Occipital lobe (tissue), 2 donors: Measurements from ENCODE around the gene ZNF200. TPM values are rescaled to one million over a fixed set of nuclear protein-coding genes. Genes with fewer than 3 reads are reported as not detected.
"Not testable (repeated sequence)": the region's sequence is repeated elsewhere in the genome, so short reads cannot be mapped to it uniquely, and the experiment has no call there.

Source experiments
- DNase-seq: peaks from one replicate; lab custom pipeline; 2025; lab: John Stamatoyannopoulos, UW
- total RNA-seq: library from RNA; depleted of rRNA; stranded (reverse); fragments of >200 nt; gene quantifications from one replicate; pipeline ENCODE4 v1.2.3, GENCODE V29; 2014

ZNF200 gene, protein sequence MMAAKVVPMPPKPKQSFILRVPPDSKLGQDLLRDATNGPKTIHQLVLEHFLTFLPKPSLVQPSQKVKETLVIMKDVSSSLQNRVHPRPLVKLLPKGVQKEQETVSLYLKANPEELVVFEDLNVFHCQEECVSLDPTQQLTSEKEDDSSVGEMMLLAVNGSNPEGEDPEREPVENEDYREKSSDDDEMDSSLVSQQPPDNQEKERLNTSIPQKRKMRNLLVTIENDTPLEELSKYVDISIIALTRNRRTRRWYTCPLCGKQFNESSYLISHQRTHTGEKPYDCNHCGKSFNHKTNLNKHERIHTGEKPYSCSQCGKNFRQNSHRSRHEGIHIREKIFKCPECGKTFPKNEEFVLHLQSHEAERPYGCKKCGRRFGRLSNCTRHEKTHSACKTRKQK
- total RNA-seq: 17.9 TPM

DNA sequence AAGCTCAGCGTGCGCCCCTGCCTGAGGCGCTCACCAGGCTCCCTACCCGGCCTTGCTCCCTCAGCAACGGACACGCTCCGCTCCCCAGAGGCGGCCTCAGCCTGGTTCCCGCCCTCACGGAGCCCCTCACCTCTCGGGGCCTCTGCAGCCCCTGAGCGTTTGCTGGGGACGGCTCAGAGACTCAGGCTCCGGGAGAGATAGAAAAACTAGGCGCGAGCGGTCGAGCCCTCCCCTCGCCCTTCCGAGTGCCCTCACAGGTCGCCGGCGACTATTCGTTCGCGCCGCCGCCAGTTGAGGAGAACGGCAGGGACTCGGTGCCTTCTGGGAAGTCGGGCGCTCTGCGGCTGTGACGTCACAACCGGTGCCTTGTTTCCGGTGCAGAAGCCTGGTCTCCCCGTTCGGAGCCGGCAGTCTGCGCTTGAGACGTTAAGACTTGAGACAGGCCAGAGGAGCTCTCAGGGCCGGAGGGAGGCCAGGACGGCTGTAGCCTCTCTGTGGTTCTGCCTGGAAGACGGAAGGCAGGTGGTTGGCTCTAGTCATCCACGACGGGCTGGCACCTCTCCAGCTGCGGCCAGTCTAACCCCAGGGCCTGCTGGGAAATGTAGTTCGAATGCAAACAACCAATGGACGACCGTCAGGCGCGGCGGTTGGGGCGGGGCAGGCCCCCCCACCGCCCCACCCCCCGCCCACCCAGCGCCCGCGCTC, at the start of gene ZNF200:
Gene ZNF200 (minus strand): TSS at position 302 of the 705 bp plus-strand sequence. CDS start 1,403 bp downstream, outside the sequence.
- peak; percentile 86 for DNase-seq

DNA sequence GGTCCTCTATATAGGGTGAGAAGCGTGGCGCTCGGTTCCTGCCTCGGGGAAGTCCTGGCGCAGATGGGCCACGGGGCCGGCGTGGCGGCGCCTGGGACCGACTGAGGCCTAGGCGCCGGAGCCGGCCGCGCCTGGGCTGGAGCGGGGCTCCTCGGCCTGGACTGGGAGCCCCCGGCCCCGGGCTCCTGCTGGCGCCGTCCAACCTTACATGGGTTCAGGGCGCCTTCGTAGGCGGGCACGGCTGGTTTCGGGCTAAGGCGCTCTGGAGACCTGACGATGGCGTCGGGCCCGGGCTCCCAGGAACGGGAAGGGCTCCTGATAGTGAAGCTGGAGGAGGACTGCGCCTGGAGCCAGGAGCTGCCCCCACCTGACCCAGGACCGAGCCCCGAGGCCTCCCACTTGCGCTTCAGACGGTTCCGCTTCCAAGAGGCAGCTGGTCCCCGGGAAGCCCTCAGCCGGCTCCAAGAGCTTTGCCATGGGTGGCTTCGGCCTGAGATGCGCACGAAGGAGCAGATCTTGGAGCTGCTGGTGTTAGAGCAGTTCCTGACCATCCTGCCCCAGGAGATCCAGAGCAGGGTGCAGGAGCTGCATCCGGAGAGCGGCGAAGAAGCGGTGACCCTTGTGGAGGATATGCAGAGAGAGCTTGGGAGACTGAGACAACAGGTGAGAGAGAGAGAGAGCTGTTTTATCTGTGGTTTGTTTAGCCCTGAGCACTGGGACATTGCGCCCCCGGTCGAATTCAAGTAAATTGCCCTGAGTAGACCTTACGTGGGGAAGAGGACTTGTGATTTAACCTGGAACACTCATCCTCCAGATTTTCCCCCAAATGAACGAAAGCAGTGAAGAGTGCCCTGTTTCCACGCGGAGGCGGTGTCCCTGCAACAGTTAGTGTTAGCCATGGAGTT, 48.8 kb upstream of the ZNF200 start:
- no peak for DNase-seq

DNA sequence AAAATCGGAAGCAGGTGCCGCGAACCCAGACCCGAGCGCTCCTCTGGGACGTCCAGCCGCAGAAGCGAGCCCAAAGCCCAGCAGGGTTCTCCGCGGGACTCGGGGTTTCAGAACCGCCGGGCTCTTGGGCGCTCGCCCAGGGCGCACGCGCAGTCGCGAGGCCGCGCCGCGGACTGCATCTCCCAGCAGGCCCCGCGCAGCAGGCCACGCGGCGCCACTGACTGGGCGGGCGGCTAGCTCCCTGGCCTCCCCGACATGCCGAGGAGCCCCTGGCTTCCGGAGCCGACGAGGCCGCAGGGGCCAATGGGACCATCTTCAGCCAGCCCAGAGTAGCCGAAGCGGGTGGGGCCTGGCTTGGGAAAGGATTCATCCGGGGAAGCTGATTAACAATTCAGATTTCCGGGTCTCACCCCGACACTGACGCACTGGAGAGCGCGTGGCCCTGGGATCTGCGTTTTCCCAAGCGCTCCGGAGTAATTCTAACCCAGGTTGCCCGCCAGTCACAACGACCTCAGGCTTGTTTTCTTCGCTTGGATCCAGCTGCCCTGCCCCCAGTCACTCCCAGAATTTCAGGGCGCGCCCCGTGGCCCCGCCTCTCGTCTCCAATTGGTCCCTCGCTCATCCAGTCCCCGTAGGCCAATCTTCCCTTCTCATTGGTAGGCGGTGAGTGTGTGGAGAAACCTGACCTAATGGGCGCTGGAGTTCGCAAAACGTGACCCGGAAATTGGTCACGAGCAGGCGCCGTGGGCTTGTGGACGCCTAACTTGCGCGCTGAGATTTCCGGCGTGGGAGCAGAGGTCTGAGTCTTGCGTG, 48.0 kb upstream of the ZNF200 start, which contains the start of gene ZNF263:
Gene ZNF263 (plus strand): TSS at position 762 of the 813 bp plus-strand sequence. CDS start 328 bp downstream, outside the sequence.
- peak; percentile 98 for DNase-seq

DNA sequence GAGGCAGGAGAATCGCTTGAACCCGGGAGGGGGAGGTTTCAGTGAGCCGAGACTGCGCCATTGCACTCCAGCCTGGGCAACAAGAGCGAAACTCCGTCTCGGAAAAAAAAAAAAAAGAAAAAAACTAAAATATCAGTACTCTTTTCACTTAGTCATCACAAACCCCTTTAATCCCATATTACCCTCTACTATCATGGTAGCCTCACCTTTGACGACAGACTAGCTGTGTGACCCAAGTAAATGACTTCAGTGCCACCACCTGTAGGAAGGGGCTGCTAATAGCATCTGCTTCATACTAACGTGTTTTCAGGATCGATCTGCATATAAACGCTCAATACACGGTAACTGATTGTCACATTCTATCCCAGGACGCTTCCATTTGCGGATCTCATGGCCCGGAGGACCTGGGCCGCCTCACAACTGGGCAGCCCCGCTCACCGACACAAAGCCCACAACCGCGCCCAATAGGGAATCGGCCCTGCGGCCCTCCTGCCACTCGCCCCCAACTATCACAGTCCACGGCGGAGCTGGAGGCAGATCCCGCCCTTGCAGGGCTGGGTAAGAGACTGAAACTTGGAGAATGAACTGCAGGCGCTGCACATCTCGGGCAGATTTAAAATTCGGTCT, 47.3 kb upstream of the ZNF200 start:
- DNase-seq: no peak

DNA sequence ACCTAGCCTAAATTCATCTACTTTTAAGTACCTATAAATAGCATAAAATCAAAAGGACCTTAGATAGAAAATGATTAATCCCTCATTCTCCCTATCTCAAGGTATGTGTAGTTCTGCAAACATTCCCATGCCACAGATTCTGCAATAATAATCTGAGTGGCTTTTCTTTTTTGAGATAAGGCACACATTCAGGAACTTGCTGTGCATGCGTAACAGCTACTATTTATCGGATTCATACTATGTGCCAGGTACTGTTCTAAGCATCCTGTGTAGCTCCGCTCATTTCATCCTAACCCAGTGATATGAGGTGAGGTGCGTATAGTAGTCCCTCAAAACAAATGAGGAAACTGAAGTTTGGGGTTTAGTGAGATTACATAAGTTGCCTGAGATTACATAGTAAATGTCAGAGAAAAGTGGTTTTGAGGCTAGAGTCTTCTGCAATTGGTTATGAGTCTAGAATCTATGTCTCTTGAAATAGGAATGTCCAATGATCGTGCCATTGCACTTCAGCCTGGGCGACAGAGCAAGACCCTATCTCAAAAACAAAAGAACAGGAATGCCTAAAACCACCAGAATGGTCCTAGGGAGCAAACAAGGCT, 46.4 kb upstream of the ZNF200 start:
- no peak for DNase-seq

DNA sequence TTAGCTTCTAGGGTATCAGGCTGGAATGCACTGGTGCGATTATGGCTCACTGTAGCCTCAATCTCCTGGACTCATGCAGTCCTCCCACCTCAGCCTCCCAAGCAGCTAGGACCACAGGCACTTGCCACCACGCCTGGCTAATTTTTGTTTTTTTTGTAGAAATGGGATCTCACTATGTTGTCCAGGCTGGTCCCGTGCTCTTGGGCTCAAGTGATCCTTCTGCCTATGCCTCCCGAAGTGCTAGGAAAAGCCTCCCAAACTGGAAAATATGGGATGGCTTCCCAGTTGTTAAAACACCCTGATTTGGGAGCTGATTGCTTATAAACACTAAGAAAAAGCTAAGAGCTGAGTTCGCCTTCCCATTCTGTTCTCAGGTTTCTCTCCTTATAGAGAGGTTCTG, 41.7 kb upstream of the ZNF200 start:
- DNase-seq: no peak

DNA sequence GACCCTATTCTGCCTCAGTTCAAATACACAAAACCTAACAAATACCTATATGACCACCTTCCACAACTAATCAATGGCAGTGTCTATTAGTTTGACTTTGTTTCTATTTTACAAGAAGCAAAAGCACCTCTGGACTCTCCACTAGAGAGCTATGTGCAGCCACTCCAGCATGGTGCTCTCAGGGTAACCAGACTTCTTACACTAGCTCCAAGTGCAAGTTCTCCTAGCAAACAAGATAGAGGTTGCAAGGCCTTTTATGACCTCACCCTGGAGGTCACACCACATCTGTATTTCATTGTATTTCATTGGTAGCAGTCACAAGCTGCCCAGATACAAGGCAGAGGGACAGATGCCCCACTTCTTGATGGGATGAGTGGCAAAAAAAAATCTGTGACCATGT, 40.0 kb upstream of the ZNF200 start:
- no peak for DNase-seq

DNA sequence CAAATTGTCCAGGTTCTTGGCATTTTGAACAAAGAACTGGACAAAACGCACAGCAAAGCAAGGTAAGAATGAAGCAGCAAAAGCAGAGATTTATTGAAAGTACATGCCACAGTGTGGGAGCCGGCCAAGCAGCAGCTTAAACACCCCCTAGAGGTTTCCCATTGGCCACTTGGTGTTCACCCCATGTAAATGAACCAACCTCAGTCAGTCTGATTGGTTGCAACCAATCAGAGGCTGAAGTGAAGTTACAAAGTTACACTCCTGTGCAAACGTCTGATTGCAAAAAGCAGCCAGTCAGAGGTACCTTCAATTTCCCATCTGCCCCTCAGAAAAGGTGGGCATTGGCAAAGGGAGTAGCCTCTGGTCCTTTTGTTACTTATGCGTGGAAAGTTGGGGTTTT, 39.5 kb upstream of the ZNF200 start:
- no peak for DNase-seq

DNA sequence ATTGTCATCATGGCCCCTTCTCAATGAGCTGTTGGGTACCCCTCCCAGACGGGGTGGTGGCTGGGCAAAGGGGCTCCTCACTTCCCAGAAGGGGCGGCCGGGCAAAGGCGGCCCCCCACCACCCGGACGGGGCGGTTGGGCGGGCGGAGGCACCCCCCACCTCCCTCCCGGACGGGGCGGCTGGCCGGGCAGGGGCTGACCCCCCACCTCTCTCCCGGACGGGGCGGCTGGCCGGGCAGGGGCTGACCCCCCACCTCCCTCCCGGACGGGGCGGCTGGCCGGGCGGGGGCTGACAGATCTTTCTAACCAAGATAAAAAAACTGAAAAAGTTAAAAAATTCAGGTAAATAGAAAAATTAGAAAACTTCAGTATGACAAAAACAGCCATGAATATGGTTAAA, 36.3 kb upstream of the ZNF200 start:
- not testable (repeated sequence) for DNase-seq

DNA sequence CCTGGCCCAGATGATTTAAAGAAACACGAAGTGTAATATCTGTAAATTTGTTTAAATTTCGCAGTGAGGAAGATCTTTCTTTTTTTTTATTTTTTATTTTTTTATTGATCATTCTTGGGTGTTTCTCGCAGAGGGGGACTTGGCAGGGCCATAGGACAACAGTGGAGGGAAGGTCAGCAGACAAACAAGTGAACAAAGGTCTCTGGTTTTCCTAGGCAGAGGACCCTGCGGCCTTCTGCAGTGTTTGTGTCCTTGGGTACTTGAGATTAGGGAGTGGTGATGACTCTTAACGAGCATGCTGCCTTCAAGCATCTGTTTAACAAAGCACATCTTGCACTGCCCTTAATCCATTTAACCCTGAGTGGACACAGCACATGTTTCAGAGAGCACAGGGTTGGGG, 35.8 kb upstream of the ZNF200 start:
- DNase-seq: not testable (repeated sequence)

DNA sequence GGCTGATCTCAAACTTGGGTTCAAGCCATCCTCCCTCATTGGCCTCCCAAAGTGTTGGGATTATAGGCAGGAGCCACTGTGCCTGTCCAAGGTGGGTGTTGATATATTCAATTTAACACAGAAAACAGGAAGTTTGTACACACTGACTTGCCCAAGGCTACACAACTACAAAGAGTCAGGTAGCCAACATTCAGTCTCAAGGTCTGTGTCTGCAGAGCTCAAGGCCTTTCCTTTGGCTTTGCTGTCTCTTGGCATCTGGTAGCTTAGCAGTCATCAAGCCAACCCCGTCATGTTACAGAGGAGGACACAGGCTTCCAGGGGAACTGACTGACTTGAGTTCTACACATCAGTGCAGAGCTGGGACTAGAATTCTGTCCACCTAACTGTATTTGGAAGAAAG, 33.3 kb upstream of the ZNF200 start:
- no peak for DNase-seq

DNA sequence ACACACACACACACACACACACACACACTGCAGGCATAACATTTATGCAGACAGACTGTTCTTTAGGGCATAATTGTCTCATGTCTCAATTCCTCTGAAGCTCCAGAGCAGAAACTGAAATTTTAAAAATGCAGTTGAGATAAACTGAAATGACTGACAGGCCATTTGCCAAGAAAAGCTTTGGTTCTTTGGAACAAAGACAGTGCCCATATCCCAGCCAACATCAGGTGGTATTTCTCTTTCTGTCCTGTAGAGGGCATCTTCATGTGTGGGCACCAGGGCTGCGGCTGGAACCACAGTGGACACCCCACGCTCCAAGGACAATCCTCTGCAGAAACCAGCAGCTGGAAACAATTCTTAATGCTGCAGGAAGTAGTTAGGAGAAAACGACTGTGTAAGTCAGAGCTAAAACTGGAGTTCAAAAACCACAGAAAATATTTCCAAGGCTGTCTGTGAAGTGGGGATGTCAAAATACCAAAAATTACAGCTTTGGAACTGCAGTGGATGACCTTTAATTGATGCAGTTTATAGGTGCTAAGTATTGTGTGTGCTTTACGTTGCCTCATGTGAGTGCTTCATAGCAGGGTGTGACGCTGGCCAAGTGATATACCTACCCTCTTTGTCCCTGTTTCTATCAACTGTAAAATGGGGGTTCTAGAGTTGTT, 32.0 kb upstream of the ZNF200 start:
- no peak for DNase-seq

DNA sequence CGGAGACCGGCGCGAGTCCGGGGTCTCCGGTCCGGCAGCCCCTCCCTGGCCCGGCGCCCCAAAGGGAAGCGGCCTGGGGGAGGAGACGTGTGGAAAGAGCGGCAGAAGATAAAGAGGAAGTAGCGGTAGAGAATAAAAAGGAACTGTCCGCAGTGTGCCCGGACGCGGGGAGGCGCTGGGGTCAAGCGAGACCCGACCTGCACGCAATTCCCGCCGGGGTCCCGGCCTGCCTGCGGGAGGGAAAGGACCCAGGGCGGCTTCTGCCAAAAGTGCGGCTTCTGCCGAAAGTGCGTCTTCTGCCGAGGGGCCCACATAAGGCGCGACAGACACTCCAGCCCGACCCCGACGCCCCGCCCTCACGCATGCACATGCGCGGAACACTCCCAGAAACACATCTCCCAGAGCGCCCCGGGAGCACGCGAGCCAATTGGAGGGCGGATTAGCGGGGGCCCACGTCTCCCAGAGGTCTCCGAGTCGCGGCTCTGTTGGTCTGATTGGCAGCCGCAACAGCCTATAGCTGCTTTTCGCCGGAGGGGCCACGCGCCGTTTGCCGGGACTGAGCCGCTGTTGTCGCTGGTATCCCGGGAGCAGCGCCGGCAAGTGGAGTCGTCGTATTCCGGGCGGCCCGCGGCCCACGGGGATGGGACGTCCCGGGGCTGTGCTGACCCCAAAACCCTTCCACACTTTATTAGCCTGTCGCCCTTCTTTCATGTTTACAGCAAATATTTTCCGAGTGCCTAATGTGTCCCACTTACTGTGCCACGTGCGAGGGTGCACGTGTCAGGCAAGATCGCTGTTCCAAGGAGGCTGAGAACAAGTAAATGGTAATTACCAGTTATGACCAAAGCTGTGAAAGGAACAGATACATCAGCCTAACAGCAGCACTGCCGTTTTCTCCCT, 29.4 kb upstream of the ZNF200 start:
- DNase-seq: peak; percentile 99

DNA sequence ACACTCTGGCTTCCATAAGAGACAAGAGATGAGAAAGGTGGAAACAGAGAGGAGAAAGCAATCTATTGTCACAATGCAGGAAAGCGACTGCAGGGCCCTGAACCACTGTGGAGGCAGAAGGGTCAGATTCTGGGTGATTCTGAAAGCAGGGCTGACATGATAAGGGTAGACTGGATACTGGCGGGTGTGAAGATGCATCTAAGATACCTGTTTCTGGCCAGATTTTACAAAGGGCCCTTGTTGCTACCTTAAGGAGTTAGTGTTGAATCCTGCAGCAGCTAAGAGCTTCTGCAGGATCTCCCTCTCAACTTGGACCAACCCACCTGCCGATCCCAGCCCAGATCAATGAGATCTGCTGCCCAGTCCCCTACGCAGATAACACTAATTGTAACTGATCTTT, 27.6 kb upstream of the ZNF200 start:
- DNase-seq: no peak

DNA sequence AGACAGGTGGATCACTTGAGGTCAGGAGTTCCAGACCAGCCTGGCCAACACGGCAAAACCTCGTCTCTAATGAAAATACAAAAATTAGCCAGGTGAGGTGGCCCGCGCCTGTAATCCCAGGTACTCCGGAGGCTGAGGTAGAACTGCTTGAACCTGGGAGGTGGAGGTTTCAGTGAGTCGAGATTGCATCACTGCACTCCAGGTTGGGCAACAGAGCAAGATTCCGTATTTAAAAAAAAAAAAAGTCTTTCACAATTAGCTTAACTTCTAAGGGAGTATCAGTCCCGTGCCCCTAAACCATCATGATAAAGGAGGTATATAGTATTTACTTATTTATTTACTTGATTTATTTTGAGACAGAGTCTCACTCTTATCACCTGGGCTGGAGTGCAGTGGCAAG, 24.9 kb upstream of the ZNF200 start:
- no peak for DNase-seq

DNA sequence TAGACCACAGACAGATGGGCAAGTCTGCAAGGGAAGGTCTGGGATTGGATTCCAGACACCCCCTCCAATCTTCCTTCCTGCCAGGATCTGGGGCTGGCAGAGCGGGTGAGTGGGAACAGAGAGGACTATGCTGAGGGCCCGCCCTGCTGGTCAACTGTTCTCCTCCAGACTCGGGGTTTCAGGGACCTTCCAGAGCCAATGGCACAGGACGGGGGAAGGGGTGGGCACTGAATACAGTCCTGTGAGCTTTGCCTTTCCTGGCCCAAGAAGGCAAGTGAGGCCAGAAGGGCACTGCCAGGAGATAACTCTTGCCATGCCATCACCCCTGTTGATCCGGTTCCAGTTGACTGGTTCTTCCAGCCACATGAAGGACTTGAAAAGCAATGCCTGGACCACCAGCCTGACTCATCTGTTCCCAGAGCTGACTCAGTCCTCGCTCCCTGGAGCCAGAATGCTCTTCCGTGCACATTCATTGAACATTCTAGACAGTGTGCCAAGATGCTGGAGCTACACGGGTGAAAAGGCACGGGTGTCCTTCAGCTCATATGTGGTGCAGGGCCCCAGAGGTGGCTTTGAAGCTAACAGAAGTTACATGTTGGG, 22.0 kb upstream of the ZNF200 start:
- no peak for DNase-seq

DNA sequence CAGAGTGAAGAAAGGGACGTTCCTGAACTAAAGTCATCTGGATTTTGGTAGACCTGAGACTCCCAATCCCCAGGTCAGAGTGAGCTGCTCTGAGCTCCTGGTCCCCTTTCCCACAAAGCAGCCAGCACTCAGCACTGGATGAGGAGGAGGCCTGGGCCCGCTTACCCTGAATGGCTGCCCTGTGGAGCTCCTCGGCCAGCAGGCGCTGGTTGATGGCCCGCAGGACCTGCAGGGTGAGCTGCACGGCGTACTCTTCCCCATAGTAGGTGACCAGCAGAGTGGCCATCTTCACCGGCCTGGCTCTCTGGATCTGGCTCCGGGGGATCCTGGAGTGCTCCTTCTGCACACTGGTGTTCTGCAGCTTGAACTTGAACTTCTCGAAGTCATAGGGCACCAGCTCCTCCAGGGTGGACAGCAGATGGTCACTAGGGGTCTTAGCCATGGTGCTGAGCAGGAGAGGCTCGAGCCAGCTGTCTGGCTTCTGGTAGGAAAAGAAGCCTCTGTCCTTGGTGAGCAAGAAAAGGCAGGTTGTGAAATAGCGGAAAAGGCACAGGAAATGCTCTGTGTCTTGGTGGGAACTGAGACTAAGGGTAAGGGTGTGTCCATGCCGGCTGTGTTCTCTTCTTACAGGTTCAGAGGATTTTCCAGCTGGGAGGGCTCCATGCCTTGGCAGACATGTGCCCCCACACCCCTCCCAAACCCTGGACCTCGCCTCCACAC, 21.3 kb upstream of the ZNF200 start, which contains the start of gene MEFV:
Gene MEFV (minus strand): TSS at position 488 of the 720 bp plus-strand sequence. CDS start 46 bp downstream, at position 442.
- DNase-seq: no peak
